HCT116 (cell line): ENCODE measurements around the gene TCAP. TPM values are rescaled to one million over a fixed set of nuclear protein-coding genes. Genes with fewer than 3 reads are reported as not detected.

Experiments used
- ATAC-seq: fragments of 200-7000 bp; cut with Tn5 transposase; 2 replicates; pipeline ENCODE4 v1.9.1; 2020; ENCODE audit warnings: mild to moderate bottlenecking, moderate library complexity
- BruUV-seq: library from RNA; stranded (reverse); fragments of 400-500 nt; replicated peaks from 2 replicates; lab custom pipeline; 2021; lab: Mats Ljungman, UMichigan
- CTCF ChIA-PET: fragments of 300-600 bp; sonication (Branson Sonifier 250); formaldehyde crosslinking; loops from one replicate; lab custom pipeline; 2021; ENCODE audit warnings: antibody characterized with exemption; lab: Charles Lee
- POLR2A ChIA-PET: fragments of 300-600, 350-600 bp; sonication (Branson Sonifier 250); formaldehyde crosslinking; loops from one replicate; lab custom pipeline; 2021; ENCODE audit warnings: antibody characterized with exemption; lab: Charles Lee
- RAD21 ChIA-PET, 2 experiments: fragments of 300-600 bp; sonication (Branson Sonifier 250); formaldehyde crosslinking; loops; one replicate each; lab custom pipeline; 2023; ENCODE audit warnings: low total read pairs in 2 of 2; ENCODE audit not compliant: uncharacterized antibody in 2 of 2, unreplicated experiment in 2 of 2, low non-redundant PET in 1 of 2; lab: Charles Lee
- DNase-seq: peaks from one replicate; pipeline ENCODE4 v3.0.0-alpha.2; 2010; ENCODE audit warnings: low read depth, low spot score
- H2AFZ ChIP-seq: fragments of 200-600 bp; shearing (Covaris generic), sonication (generic); 2 replicates; pipeline ENCODE4 v1.6.1; 2017; ENCODE audit warnings: low read depth, mixed run types, mixed read lengths, antibody characterized with exemption, low read length; ENCODE audit not compliant: poor library complexity, severe bottlenecking
- H3K27ac ChIP-seq: 2 replicates; pipeline ENCODE4 v1.5.1; 2012; ENCODE audit warnings: low read depth, low read length
- H3K27me3 ChIP-seq: fragments of 200-600 bp; sonication (generic); 2 replicates; pipeline ENCODE4 v1.6.1; 2016; ENCODE audit warnings: mixed run types, low read length, mixed read lengths; ENCODE audit not compliant: insufficient read depth
- H3K36me3 ChIP-seq, 2 experiments: fragments of 200-500 bp in 1 of 2; fragments of 200-600 bp in 1 of 2; sonication (Bioruptor generic) in 1 of 2; sonication (generic) in 1 of 2; 2 replicates each; pipeline versions ENCODE4 v1.5.1 to v1.6.1; 2014 to 2016; ENCODE audit warnings: low read length in 2 of 2, inconsistent platforms in 1 of 2, mixed read lengths in 1 of 2, mixed run types in 1 of 2; ENCODE audit not compliant: insufficient read depth in 2 of 2, control insufficient read depth in 1 of 2
- H3K4me1 ChIP-seq, 2 experiments: fragments of 200-600 bp in 1 of 2; sonication (generic) in 1 of 2; 2 replicates each; pipeline versions ENCODE4 v1.5.1 to v1.6.1; 2012 to 2017; ENCODE audit warnings: low read length in 2 of 2, inconsistent platforms in 1 of 2, mild to moderate bottlenecking in 1 of 2, mixed read lengths in 1 of 2, mixed run types in 1 of 2, moderate library complexity in 1 of 2; ENCODE audit not compliant: insufficient read depth in 2 of 2, control insufficient read depth in 1 of 2
- H3K4me2 ChIP-seq: fragments of 200-600 bp; sonication (generic); 2 replicates; pipeline ENCODE4 v1.6.1; 2017; ENCODE audit warnings: mixed run types, low read length, mixed read lengths
- H3K4me3 ChIP-seq, 2 experiments: fragments of 200-600 bp in 1 of 2; sonication (generic) in 1 of 2; replicated peaks in 1 of 2; 2 replicates each; pipeline ENCODE4 v1.5.1; 2011 to 2016; ENCODE audit warnings: low read length in 2 of 2, control low read depth in 1 of 2, low read depth in 1 of 2, mild to moderate bottlenecking in 1 of 2, mixed read lengths in 1 of 2, mixed run types in 1 of 2
- H3K79me2 ChIP-seq: fragments of 200-600 bp; sonication (generic); 2 replicates; pipeline ENCODE4 v1.6.1; 2017; ENCODE audit warnings: mild to moderate bottlenecking, mixed run types, low read length, moderate library complexity, mixed read lengths; ENCODE audit not compliant: insufficient read depth
- H3K9ac ChIP-seq: fragments of 200-600 bp; sonication (generic); 2 replicates; pipeline ENCODE4 v1.6.1; 2016; ENCODE audit warnings: low read length, mixed read lengths
- H3K9me2 ChIP-seq: fragments of 200-600 bp; sonication (generic), shearing (Covaris generic); 2 replicates; pipeline ENCODE4 v1.6.1; 2017; ENCODE audit warnings: mixed run types, mild to moderate bottlenecking, moderate library complexity; ENCODE audit not compliant: insufficient read depth
- H3K9me3 ChIP-seq, 2 experiments: fragments of 200-500 bp in 1 of 2; fragments of 200-600 bp in 1 of 2; sonication (Bioruptor generic) in 1 of 2; sonication (generic) in 1 of 2; 2 replicates each; pipeline ENCODE4 v1.6.1; 2014 to 2017; ENCODE audit warnings: low read length in 2 of 2, mixed read lengths in 2 of 2, inconsistent platforms in 1 of 2, low read depth in 1 of 2, mild to moderate bottlenecking in 1 of 2, mixed run types in 1 of 2, moderate library complexity in 1 of 2; ENCODE audit not compliant: control insufficient read depth in 1 of 2, insufficient read depth in 1 of 2
- H4K20me1 ChIP-seq: fragments of 200-600 bp; sonication (generic), shearing (Covaris generic); 2 replicates; pipeline ENCODE4 v1.6.1; 2017; ENCODE audit warnings: mixed run types, mild to moderate bottlenecking, moderate library complexity; ENCODE audit not compliant: insufficient read depth
- CBX3 ChIP-seq: IDR thresholded peaks from 2 replicates; pipeline ENCODE4 v1.6.1; 2012; ENCODE audit warnings: low read depth
- CEBPB ChIP-seq: IDR thresholded peaks from 2 replicates; pipeline ENCODE4 v1.6.1; 2012; ENCODE audit warnings: low read depth
- ELF1 ChIP-seq: IDR thresholded peaks from 2 replicates; pipeline ENCODE4 v1.6.1; 2012; ENCODE audit warnings: low read depth, borderline replicate concordance
- EZH2 ChIP-seq: fragments of 200-600 bp; sonication (generic); IDR thresholded peaks from 2 replicates; pipeline ENCODE4 v1.6.1; 2017; ENCODE audit warnings: antibody characterized with exemption, mixed run types
- EZH2phosphoT487 ChIP-seq: fragments of 200-600 bp; IDR thresholded peaks from 2 replicates; pipeline ENCODE4 v1.6.1; 2018; ENCODE audit warnings: antibody characterized with exemption, borderline replicate concordance
- FOSL1 ChIP-seq: IDR thresholded peaks from 2 replicates; pipeline ENCODE4 v1.6.1; 2012; ENCODE audit warnings: low read depth
- POLR2A ChIP-seq: IDR thresholded peaks from 2 replicates; pipeline ENCODE4 v1.7.0; 2011; ENCODE audit warnings: borderline replicate concordance; ENCODE audit not compliant: insufficient read depth, insufficient read length; ENCODE audit errors: extremely low read depth
- POLR2AphosphoS5 ChIP-seq: IDR thresholded peaks from 2 replicates; pipeline ENCODE4 v1.6.1; 2011; ENCODE audit warnings: mild to moderate bottlenecking, low read depth, low read length, moderate library complexity
- SP1 ChIP-seq: IDR thresholded peaks from 2 replicates; pipeline ENCODE4 v1.6.1; 2012; ENCODE audit warnings: low read depth
- TCF7L2 ChIP-seq: IDR thresholded peaks from 2 replicates; pipeline ENCODE4 v1.7.0; 2011; ENCODE audit warnings: borderline replicate concordance, inconsistent platforms; ENCODE audit not compliant: insufficient read depth, insufficient read length; ENCODE audit errors: extremely low read depth
- YY1 ChIP-seq: IDR thresholded peaks from 2 replicates; pipeline ENCODE4 v1.6.1; 2011; ENCODE audit warnings: low read length, low read depth, moderate library complexity, mild to moderate bottlenecking; ENCODE audit not compliant: insufficient replicate concordance; ENCODE audit errors: extremely low read depth
- ZFX ChIP-seq: fragments of 450-650 bp; IDR thresholded peaks from 2 replicates; pipeline ENCODE4 v1.6.1; 2017
- ZNF274 ChIP-seq: fragments of 200-500 bp; sonication (Bioruptor generic); IDR thresholded peaks from 2 replicates; pipeline ENCODE4 v1.6.1; 2014; ENCODE audit warnings: mild to moderate bottlenecking, low read depth, low read length, inconsistent platforms
- intact Hi-C: fragments of 100-400 bp; cut with micrococcal nuclease; formaldehyde crosslinking; loops from 2 replicates; pipeline ENCODE4 v1.10.0; 2022
- total RNA-seq: library from RNA; stranded (reverse); gene quantifications from one replicate; pipeline ENCODE4 v1.2.1, GENCODE V29; 2021; ENCODE audit not compliant: unreplicated experiment
- TF ChIP-seq, protein P1 (sequence below): IDR thresholded peaks from 2 replicates; pipeline ENCODE4 v1.6.1; 2012; ENCODE audit warnings: low read depth

TCAP gene
- total RNA-seq, 1 experiment from 2014 or later, result 1.5 TPM

DNA sequence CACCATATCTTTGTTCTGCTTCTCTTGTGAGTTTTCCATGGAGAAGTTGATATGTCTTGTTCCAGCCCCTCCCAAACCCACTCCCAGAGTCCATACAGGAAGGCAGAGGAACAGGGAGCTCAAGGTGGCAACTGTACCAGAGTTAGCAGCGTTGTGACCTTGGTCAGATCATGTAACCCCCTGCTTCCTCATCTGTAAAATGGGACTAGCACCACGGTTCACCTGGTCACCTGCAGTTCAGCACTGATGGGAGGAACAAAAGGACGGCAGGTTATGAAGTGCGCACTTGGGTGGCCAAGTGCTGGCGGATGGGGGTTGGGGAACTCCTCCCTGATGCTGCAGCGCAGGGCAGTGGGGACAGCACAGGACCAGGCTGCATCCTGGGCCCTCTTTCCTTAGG is 49.7 kb upstream of the TCAP start (continued):
- TF ChIP-seq, protein P1, sequence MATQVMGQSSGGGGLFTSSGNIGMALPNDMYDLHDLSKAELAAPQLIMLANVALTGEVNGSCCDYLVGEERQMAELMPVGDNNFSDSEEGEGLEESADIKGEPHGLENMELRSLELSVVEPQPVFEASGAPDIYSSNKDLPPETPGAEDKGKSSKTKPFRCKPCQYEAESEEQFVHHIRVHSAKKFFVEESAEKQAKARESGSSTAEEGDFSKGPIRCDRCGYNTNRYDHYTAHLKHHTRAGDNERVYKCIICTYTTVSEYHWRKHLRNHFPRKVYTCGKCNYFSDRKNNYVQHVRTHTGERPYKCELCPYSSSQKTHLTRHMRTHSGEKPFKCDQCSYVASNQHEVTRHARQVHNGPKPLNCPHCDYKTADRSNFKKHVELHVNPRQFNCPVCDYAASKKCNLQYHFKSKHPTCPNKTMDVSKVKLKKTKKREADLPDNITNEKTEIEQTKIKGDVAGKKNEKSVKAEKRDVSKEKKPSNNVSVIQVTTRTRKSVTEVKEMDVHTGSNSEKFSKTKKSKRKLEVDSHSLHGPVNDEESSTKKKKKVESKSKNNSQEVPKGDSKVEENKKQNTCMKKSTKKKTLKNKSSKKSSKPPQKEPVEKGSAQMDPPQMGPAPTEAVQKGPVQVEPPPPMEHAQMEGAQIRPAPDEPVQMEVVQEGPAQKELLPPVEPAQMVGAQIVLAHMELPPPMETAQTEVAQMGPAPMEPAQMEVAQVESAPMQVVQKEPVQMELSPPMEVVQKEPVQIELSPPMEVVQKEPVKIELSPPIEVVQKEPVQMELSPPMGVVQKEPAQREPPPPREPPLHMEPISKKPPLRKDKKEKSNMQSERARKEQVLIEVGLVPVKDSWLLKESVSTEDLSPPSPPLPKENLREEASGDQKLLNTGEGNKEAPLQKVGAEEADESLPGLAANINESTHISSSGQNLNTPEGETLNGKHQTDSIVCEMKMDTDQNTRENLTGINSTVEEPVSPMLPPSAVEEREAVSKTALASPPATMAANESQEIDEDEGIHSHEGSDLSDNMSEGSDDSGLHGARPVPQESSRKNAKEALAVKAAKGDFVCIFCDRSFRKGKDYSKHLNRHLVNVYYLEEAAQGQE, result no peak
- TF ChIP-seq FOSL1, result no peak
- TF ChIP-seq ZNF274, result no peak
- TF ChIP-seq EZH2phosphoT487, result no peak
- no peak for TF ChIP-seq CBX3
- TF ChIP-seq ELF1, result no peak
- TF ChIP-seq CEBPB, result no peak
- no peak for TF ChIP-seq YY1
- no peak for TF ChIP-seq SP1
- TF ChIP-seq POLR2AphosphoS5, result no peak
- TF ChIP-seq POLR2A, result no peak
- TF ChIP-seq ZFX, result no peak
- TF ChIP-seq TCF7L2, result no peak

DNA sequence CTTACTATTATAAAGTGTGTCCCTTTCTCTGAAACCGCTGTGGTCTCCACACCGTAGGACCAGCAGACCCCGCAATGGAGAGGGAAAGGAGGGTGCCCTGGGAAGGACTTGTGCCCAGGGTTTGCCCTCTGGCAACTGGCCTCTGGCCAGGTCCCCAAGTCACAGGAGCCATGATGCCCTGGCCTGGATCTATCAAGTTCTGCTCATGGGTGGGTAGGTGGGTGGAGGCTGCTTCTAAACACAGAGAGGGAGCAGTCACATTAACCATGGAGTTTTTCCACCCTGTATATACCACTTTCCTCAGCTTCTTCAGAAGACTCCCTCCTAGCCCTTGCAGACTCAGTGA is 48.1 kb upstream of the TCAP start:
- Histone ChIP-seq H2AFZ (no peak overlapping the region), H3K79me2 (no peaks in the 10 kb centered on the region), H3K9ac (peak overlapping the region; percentile 70), H3K4me3 (peak overlapping the region in 1 of 2 experiments; percentile 62; a peak in 1 of 4 replicates), H3K9me3 (no peaks in the 10 kb centered on the region), H4K20me1 (no peaks in the 10 kb centered on the region), H3K36me3 (no peaks in the 10 kb centered on the region), H3K4me2 (peak overlapping the region; percentile 95), H3K4me1 (peaks cover 13 to 19% of the 10 kb centered on the region in 2 experiments; a peak in 3 of 4 replicates), H3K27ac (no peak overlapping the region; the same call in 1 of the 2 replicates), H3K27me3 (no peaks in the 10 kb centered on the region), H3K9me2 (no peaks in the 10 kb centered on the region)
- POLR2A ChIA-PET, result interaction anchor here (0.5 kb wide), 1 partner anchor 34 kb away, joined by 3 read pairs; no protein-coding TSS in a partner anchor
- ATAC-seq (no peak), DNase-seq (no peak)
- RAD21 ChIA-PET, result no interaction called here
- intact Hi-C loops, result no loop called here
- TF ChIP-seq EZH2phosphoT487 (no peak), EZH2 (no peak), CEBPB (no peak), ZFX (no peak), ZNF274 (no peak), CBX3 (no peak), FOSL1 (no peak), YY1 (no peak)
- no TSS peak for BruUV-seq
- CTCF ChIA-PET, result no interaction called here
